HCT116 (cell line): ENCODE data around the gene TBC1D8. TPM values are rescaled to one million over a fixed set of nuclear protein-coding genes. Genes with fewer than 3 reads are reported as not detected.

Experiments
- ATAC-seq: fragments of 200-7000 bp; cut with Tn5 transposase; 2 replicates; pipeline ENCODE4 v1.9.1; 2020; ENCODE audit warnings: mild to moderate bottlenecking, moderate library complexity
- BruUV-seq: library from RNA; stranded (reverse); fragments of 400-500 nt; replicated peaks from 2 replicates; lab custom pipeline; 2021; lab: Mats Ljungman, UMichigan
- CTCF ChIA-PET: fragments of 300-600 bp; sonication (Branson Sonifier 250); formaldehyde crosslinking; loops from one replicate; lab custom pipeline; 2021; ENCODE audit warnings: antibody characterized with exemption; lab: Charles Lee
- POLR2A ChIA-PET: fragments of 300-600, 350-600 bp; sonication (Branson Sonifier 250); formaldehyde crosslinking; loops from one replicate; lab custom pipeline; 2021; ENCODE audit warnings: antibody characterized with exemption; lab: Charles Lee
- RAD21 ChIA-PET, 2 experiments: fragments of 300-600 bp; sonication (Branson Sonifier 250); formaldehyde crosslinking; loops; one replicate each; lab custom pipeline; 2023; ENCODE audit warnings: low total read pairs in 2 of 2; ENCODE audit not compliant: uncharacterized antibody in 2 of 2, unreplicated experiment in 2 of 2, low non-redundant PET in 1 of 2; lab: Charles Lee
- DNase-seq: peaks from one replicate; pipeline ENCODE4 v3.0.0-alpha.2; 2010; ENCODE audit warnings: low read depth, low spot score
- H2AFZ ChIP-seq: fragments of 200-600 bp; shearing (Covaris generic), sonication (generic); 2 replicates; pipeline ENCODE4 v1.6.1; 2017; ENCODE audit warnings: low read depth, mixed run types, mixed read lengths, antibody characterized with exemption, low read length; ENCODE audit not compliant: poor library complexity, severe bottlenecking
- H3K27ac ChIP-seq: 2 replicates; pipeline ENCODE4 v1.5.1; 2012; ENCODE audit warnings: low read depth, low read length
- H3K27me3 ChIP-seq: fragments of 200-600 bp; sonication (generic); 2 replicates; pipeline ENCODE4 v1.6.1; 2016; ENCODE audit warnings: mixed run types, low read length, mixed read lengths; ENCODE audit not compliant: insufficient read depth
- H3K36me3 ChIP-seq, 2 experiments: fragments of 200-500 bp in 1 of 2; fragments of 200-600 bp in 1 of 2; sonication (Bioruptor generic) in 1 of 2; sonication (generic) in 1 of 2; 2 replicates each; pipeline versions ENCODE4 v1.5.1 to v1.6.1; 2014 to 2016; ENCODE audit warnings: low read length in 2 of 2, inconsistent platforms in 1 of 2, mixed read lengths in 1 of 2, mixed run types in 1 of 2; ENCODE audit not compliant: insufficient read depth in 2 of 2, control insufficient read depth in 1 of 2
- H3K4me1 ChIP-seq, 2 experiments: fragments of 200-600 bp in 1 of 2; sonication (generic) in 1 of 2; 2 replicates each; pipeline versions ENCODE4 v1.5.1 to v1.6.1; 2012 to 2017; ENCODE audit warnings: low read length in 2 of 2, inconsistent platforms in 1 of 2, mild to moderate bottlenecking in 1 of 2, mixed read lengths in 1 of 2, mixed run types in 1 of 2, moderate library complexity in 1 of 2; ENCODE audit not compliant: insufficient read depth in 2 of 2, control insufficient read depth in 1 of 2
- H3K4me2 ChIP-seq: fragments of 200-600 bp; sonication (generic); 2 replicates; pipeline ENCODE4 v1.6.1; 2017; ENCODE audit warnings: mixed run types, low read length, mixed read lengths
- H3K4me3 ChIP-seq, 2 experiments: fragments of 200-600 bp in 1 of 2; sonication (generic) in 1 of 2; replicated peaks in 1 of 2; 2 replicates each; pipeline ENCODE4 v1.5.1; 2011 to 2016; ENCODE audit warnings: low read length in 2 of 2, control low read depth in 1 of 2, low read depth in 1 of 2, mild to moderate bottlenecking in 1 of 2, mixed read lengths in 1 of 2, mixed run types in 1 of 2
- H3K79me2 ChIP-seq: fragments of 200-600 bp; sonication (generic); 2 replicates; pipeline ENCODE4 v1.6.1; 2017; ENCODE audit warnings: mild to moderate bottlenecking, mixed run types, low read length, moderate library complexity, mixed read lengths; ENCODE audit not compliant: insufficient read depth
- H3K9ac ChIP-seq: fragments of 200-600 bp; sonication (generic); 2 replicates; pipeline ENCODE4 v1.6.1; 2016; ENCODE audit warnings: low read length, mixed read lengths
- H3K9me2 ChIP-seq: fragments of 200-600 bp; sonication (generic), shearing (Covaris generic); 2 replicates; pipeline ENCODE4 v1.6.1; 2017; ENCODE audit warnings: mixed run types, mild to moderate bottlenecking, moderate library complexity; ENCODE audit not compliant: insufficient read depth
- H3K9me3 ChIP-seq, 2 experiments: fragments of 200-500 bp in 1 of 2; fragments of 200-600 bp in 1 of 2; sonication (Bioruptor generic) in 1 of 2; sonication (generic) in 1 of 2; 2 replicates each; pipeline ENCODE4 v1.6.1; 2014 to 2017; ENCODE audit warnings: low read length in 2 of 2, mixed read lengths in 2 of 2, inconsistent platforms in 1 of 2, low read depth in 1 of 2, mild to moderate bottlenecking in 1 of 2, mixed run types in 1 of 2, moderate library complexity in 1 of 2; ENCODE audit not compliant: control insufficient read depth in 1 of 2, insufficient read depth in 1 of 2
- H4K20me1 ChIP-seq: fragments of 200-600 bp; sonication (generic), shearing (Covaris generic); 2 replicates; pipeline ENCODE4 v1.6.1; 2017; ENCODE audit warnings: mixed run types, mild to moderate bottlenecking, moderate library complexity; ENCODE audit not compliant: insufficient read depth
- CBX3 ChIP-seq: IDR thresholded peaks from 2 replicates; pipeline ENCODE4 v1.6.1; 2012; ENCODE audit warnings: low read depth
- CTCF ChIP-seq, 3 experiments: fragments of 200-600 bp in 1 of 3; sonication (generic) in 1 of 3; IDR thresholded peaks in 2 of 3; conservative IDR thresholded peaks in 1 of 3; 2 replicates each; pipeline ENCODE4 v1.5.1; 2012 to 2017; ENCODE audit warnings: low read depth in 2 of 3, low read length in 2 of 3, antibody characterized with exemption in 1 of 3, borderline replicate concordance in 1 of 3, control low read depth in 1 of 3, mild to moderate bottlenecking in 1 of 3, mixed read lengths in 1 of 3, mixed run types in 1 of 3, moderate library complexity in 1 of 3; ENCODE audit not compliant: insufficient read depth in 1 of 3
- EGR1 ChIP-seq: IDR thresholded peaks from 2 replicates; pipeline ENCODE4 v1.6.1; 2012; ENCODE audit warnings: low read depth
- ELF1 ChIP-seq: IDR thresholded peaks from 2 replicates; pipeline ENCODE4 v1.6.1; 2012; ENCODE audit warnings: low read depth, borderline replicate concordance
- EZH2 ChIP-seq: fragments of 200-600 bp; sonication (generic); IDR thresholded peaks from 2 replicates; pipeline ENCODE4 v1.6.1; 2017; ENCODE audit warnings: antibody characterized with exemption, mixed run types
- EZH2phosphoT487 ChIP-seq: fragments of 200-600 bp; IDR thresholded peaks from 2 replicates; pipeline ENCODE4 v1.6.1; 2018; ENCODE audit warnings: antibody characterized with exemption, borderline replicate concordance
- FOSL1 ChIP-seq: IDR thresholded peaks from 2 replicates; pipeline ENCODE4 v1.6.1; 2012; ENCODE audit warnings: low read depth
- JUND ChIP-seq: IDR thresholded peaks from 2 replicates; pipeline ENCODE4 v1.6.1; 2012
- POLR2A ChIP-seq: IDR thresholded peaks from 2 replicates; pipeline ENCODE4 v1.7.0; 2011; ENCODE audit warnings: borderline replicate concordance; ENCODE audit not compliant: insufficient read depth, insufficient read length; ENCODE audit errors: extremely low read depth
- POLR2AphosphoS5 ChIP-seq: IDR thresholded peaks from 2 replicates; pipeline ENCODE4 v1.6.1; 2011; ENCODE audit warnings: mild to moderate bottlenecking, low read depth, low read length, moderate library complexity
- RAD21 ChIP-seq: IDR thresholded peaks from 2 replicates; pipeline ENCODE4 v1.6.1; 2012; ENCODE audit warnings: low read depth, mild to moderate bottlenecking
- SIN3A ChIP-seq: IDR thresholded peaks from 2 replicates; pipeline ENCODE4 v1.6.1; 2012; ENCODE audit warnings: low read depth
- SRF ChIP-seq: IDR thresholded peaks from 2 replicates; pipeline ENCODE4 v1.6.1; 2012; ENCODE audit warnings: low read depth
- TCF7L2 ChIP-seq: IDR thresholded peaks from 2 replicates; pipeline ENCODE4 v1.7.0; 2011; ENCODE audit warnings: borderline replicate concordance, inconsistent platforms; ENCODE audit not compliant: insufficient read depth, insufficient read length; ENCODE audit errors: extremely low read depth
- ZFX ChIP-seq: fragments of 450-650 bp; IDR thresholded peaks from 2 replicates; pipeline ENCODE4 v1.6.1; 2017
- ZNF274 ChIP-seq: fragments of 200-500 bp; sonication (Bioruptor generic); IDR thresholded peaks from 2 replicates; pipeline ENCODE4 v1.6.1; 2014; ENCODE audit warnings: mild to moderate bottlenecking, low read depth, low read length, inconsistent platforms
- intact Hi-C: fragments of 100-400 bp; cut with micrococcal nuclease; formaldehyde crosslinking; loops from 2 replicates; pipeline ENCODE4 v1.10.0; 2022
- total RNA-seq: library from RNA; stranded (reverse); gene quantifications from one replicate; pipeline ENCODE4 v1.2.1, GENCODE V29; 2021; ENCODE audit not compliant: unreplicated experiment
- TF ChIP-seq, protein P1 (sequence below): IDR thresholded peaks from 2 replicates; pipeline ENCODE4 v1.6.1; 2012
- TF ChIP-seq, protein P2 (sequence below): IDR thresholded peaks from 2 replicates; pipeline ENCODE4 v1.6.1; 2012; ENCODE audit warnings: low read depth
- TF ChIP-seq, protein P3 (sequence below): IDR thresholded peaks from 2 replicates; pipeline ENCODE4 v1.6.1; 2012
- TF ChIP-seq, protein P4 (sequence below): IDR thresholded peaks from 2 replicates; pipeline ENCODE4 v1.6.1; 2011; ENCODE audit warnings: mild to moderate bottlenecking, low read length, moderate library complexity; ENCODE audit not compliant: insufficient replicate concordance; ENCODE audit errors: extremely low read depth

The TBC1D8 gene
- total RNA-seq, 1 experiment from 2014 or later = 44.0 TPM

DNA sequence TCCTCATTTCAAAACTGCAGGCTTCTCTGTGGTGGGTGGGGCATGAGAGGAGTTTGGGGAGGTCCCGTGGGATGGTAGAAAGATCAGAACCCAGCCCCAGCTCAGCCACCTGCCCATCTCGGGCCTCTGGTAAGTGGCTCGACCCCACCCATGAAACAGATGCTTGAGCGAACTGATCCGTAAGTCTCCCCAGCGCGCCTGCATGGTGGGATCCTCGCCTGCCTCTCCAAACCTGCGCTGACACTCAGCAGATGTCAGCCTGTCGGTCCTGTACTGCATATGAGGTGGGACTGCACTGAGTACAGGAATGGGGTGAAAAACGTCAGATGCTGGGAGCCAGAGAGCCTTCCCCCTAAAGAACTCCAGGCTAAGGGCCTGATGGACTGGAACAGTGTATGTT, 165.0 kb downstream of the TBC1D8 start:
- Histone ChIP-seq H3K9me2 (no peaks in the 10 kb centered on the region), H3K4me1 (peaks cover under 1 to 1% of the 10 kb centered on the region in 2 experiments), H3K4me2 (no peak overlapping the region), H3K79me2 (no peaks in the 10 kb centered on the region), H3K9ac (no peak overlapping the region), H3K27me3 (no peaks in the 10 kb centered on the region), H3K4me3 (no peak overlapping the region), H3K27ac (no peak overlapping the region), H3K9me3 (no peaks in the 10 kb centered on the region), H4K20me1 (no peaks in the 10 kb centered on the region), H3K36me3 (no peaks in the 10 kb centered on the region), H2AFZ (no peak overlapping the region)
- ChIA-PET CTCF (interaction anchor here (1.1 to 4.2 kb wide), 3 partner anchors 256 to 391 kb away, joined by 5 to 25 read pairs (median 13); no protein-coding TSS in a partner anchor), RAD21 (no interaction called here), POLR2A (no interaction called here)
- DNase-seq = no peak
- intact Hi-C loops = loop anchor here (10.0 kb wide), 1 partner anchor 561 kb away; no protein-coding TSS in a partner anchor
- TF ChIP-seq RAD21 (no peak), JUND (no peak), SIN3A (no peak), POLR2A (no peak), SRF (no peak), POLR2AphosphoS5 (no peak), TCF7L2 (no peak), ELF1 (no peak), FOSL1 (no peak), EZH2phosphoT487 (no peak), CTCF (IDR thresholded peaks at IDR 0.05 in 2 of 3, conservative IDR thresholded peaks at IDR 0.05 in 1 of 3; ENCODE audit: borderline replicate concordance in 1 of 3, insufficient read depth in 1 of 3, low read depth in 2 of 3, low read length in 2 of 3) (no peak), ZNF274 (no peak), CBX3 (no peak), EGR1 (no peak), EZH2 (no peak), ZFX (no peak)
- TF ChIP-seq, protein P1, sequence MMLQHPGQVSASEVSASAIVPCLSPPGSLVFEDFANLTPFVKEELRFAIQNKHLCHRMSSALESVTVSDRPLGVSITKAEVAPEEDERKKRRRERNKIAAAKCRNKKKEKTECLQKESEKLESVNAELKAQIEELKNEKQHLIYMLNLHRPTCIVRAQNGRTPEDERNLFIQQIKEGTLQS = no peak
- TF ChIP-seq, protein P2, sequence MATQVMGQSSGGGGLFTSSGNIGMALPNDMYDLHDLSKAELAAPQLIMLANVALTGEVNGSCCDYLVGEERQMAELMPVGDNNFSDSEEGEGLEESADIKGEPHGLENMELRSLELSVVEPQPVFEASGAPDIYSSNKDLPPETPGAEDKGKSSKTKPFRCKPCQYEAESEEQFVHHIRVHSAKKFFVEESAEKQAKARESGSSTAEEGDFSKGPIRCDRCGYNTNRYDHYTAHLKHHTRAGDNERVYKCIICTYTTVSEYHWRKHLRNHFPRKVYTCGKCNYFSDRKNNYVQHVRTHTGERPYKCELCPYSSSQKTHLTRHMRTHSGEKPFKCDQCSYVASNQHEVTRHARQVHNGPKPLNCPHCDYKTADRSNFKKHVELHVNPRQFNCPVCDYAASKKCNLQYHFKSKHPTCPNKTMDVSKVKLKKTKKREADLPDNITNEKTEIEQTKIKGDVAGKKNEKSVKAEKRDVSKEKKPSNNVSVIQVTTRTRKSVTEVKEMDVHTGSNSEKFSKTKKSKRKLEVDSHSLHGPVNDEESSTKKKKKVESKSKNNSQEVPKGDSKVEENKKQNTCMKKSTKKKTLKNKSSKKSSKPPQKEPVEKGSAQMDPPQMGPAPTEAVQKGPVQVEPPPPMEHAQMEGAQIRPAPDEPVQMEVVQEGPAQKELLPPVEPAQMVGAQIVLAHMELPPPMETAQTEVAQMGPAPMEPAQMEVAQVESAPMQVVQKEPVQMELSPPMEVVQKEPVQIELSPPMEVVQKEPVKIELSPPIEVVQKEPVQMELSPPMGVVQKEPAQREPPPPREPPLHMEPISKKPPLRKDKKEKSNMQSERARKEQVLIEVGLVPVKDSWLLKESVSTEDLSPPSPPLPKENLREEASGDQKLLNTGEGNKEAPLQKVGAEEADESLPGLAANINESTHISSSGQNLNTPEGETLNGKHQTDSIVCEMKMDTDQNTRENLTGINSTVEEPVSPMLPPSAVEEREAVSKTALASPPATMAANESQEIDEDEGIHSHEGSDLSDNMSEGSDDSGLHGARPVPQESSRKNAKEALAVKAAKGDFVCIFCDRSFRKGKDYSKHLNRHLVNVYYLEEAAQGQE = no peak
- TF ChIP-seq, protein P3, sequence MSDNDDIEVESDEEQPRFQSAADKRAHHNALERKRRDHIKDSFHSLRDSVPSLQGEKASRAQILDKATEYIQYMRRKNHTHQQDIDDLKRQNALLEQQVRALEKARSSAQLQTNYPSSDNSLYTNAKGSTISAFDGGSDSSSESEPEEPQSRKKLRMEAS = no peak
- TF ChIP-seq, protein P4, sequence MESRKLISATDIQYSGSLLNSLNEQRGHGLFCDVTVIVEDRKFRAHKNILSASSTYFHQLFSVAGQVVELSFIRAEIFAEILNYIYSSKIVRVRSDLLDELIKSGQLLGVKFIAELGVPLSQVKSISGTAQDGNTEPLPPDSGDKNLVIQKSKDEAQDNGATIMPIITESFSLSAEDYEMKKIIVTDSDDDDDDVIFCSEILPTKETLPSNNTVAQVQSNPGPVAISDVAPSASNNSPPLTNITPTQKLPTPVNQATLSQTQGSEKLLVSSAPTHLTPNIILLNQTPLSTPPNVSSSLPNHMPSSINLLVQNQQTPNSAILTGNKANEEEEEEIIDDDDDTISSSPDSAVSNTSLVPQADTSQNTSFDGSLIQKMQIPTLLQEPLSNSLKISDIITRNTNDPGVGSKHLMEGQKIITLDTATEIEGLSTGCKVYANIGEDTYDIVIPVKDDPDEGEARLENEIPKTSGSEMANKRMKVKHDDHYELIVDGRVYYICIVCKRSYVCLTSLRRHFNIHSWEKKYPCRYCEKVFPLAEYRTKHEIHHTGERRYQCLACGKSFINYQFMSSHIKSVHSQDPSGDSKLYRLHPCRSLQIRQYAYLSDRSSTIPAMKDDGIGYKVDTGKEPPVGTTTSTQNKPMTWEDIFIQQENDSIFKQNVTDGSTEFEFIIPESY = no peak
- no TSS peak for BruUV-seq
- no peak for ATAC-seq
